ENCODE measurements around the gene ZBTB25. TPM values are rescaled to one million over a fixed set of nuclear protein-coding genes. Genes with fewer than 3 reads are reported as not detected.
A peak's percentile ranks its signal among the peaks of the same experiment; 100 is the strongest.

The ZBTB25 gene
- total and polyA plus RNA-seq, 10 of the 15 experiments (the other 5 are each of a cell fraction or from before 2014, with no cell fraction given), result 4.1 to 33.9 (median 9.7) TPM

DNA sequence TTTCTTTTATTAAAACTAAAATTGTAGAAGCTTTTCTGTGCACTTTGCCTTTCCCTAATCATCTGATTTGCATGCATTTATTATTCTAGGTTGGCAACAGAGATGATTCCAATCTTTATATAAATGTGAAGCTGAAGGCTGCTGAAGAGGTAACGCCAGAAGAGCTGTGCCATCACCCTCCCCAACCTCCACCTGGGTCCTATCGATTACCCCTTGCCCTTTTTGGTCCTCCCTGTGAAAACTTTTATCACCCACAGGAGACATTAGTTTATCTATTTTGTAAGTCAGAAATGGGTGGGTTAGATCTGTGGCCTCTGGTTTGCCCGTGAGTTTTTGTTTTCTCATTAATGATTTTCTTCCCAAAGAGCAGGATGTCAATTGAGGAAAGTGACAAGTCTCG lies 92.6 kb downstream of the ZBTB25 start (continued):
- TF ChIP-seq, protein P1, sequence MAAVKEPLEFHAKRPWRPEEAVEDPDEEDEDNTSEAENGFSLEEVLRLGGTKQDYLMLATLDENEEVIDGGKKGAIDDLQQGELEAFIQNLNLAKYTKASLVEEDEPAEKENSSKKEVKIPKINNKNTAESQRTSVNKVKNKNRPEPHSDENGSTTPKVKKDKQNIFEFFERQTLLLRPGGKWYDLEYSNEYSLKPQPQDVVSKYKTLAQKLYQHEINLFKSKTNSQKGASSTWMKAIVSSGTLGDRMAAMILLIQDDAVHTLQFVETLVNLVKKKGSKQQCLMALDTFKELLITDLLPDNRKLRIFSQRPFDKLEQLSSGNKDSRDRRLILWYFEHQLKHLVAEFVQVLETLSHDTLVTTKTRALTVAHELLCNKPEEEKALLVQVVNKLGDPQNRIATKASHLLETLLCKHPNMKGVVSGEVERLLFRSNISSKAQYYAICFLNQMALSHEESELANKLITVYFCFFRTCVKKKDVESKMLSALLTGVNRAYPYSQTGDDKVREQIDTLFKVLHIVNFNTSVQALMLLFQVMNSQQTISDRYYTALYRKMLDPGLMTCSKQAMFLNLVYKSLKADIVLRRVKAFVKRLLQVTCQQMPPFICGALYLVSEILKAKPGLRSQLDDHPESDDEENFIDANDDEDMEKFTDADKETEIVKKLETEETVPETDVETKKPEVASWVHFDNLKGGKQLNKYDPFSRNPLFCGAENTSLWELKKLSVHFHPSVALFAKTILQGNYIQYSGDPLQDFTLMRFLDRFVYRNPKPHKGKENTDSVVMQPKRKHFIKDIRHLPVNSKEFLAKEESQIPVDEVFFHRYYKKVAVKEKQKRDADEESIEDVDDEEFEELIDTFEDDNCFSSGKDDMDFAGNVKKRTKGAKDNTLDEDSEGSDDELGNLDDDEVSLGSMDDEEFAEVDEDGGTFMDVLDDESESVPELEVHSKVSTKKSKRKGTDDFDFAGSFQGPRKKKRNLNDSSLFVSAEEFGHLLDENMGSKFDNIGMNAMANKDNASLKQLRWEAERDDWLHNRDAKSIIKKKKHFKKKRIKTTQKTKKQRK (IDR thresholded peaks at IDR 0.05; ENCODE audit: low read depth, low read length), result no peak
- no peak for TF ChIP-seq BACH1 (IDR thresholded peaks at IDR 0.05; ENCODE audit: borderline replicate concordance)

- H3K36me3 ChIP-seq (ENCODE audit: control insufficient read depth in 2 of 2, insufficient read depth in 2 of 2, low read length in 1 of 2), result peaks cover 9 to 24% of the 10 kb centered on the region in 2 experiments
- no peak overlapping the region for H3K9ac ChIP-seq (ENCODE audit: control insufficient read depth, insufficient read depth, low read length)
- peaks cover 9% of the 10 kb centered on the region for H3K4me1 ChIP-seq (ENCODE audit: control insufficient read depth, insufficient read depth, low read length)
- ATAC-seq, result peak; percentile 28; the same call in 2 of the 3 replicates
- H3K27ac ChIP-seq (ENCODE audit: control insufficient read depth, insufficient read depth), result peak overlapping the region; percentile 55
- BruUV-seq (replicated peaks), result no TSS peak
- in situ Hi-C loops (cut with MboI), result no loop called here
- FAIRE-seq, result no peak
- H3K79me2 ChIP-seq (ENCODE audit: control insufficient read depth, insufficient read depth, low read length), result peaks cover 24% of the 10 kb centered on the region
- no peaks in the 10 kb centered on the region for H3K27me3 ChIP-seq (replicated peaks in 1 of 2; ENCODE audit: control insufficient read depth in 2 of 2, insufficient read depth in 2 of 2, low read length in 1 of 2)
- H2AFZ ChIP-seq (ENCODE audit: control insufficient read depth, low read depth, low read length), result no peak overlapping the region
- WGBS (ENCODE audit: insufficient coverage, insufficient replicate concordance, low lambda C conversion rate, missing lambda C conversion rate), result 95% methylated on average over 5 of the region's 5 CpGs
- POLR2A ChIA-PET, result interaction anchor here (1.1 to 1.7 kb wide), 2 partner anchors 18 to 34 kb away, joined by 3 to 7 read pairs; no protein-coding TSS in a partner anchor
- DNase-seq (ENCODE audit: low read depth, low spot score), result no peak
- SMC1A ChIA-PET (ENCODE audit: uncharacterized antibody, unreplicated experiment), result no interaction called here
- no peaks in the 10 kb centered on the region for H4K20me1 ChIP-seq (ENCODE audit: control insufficient read depth, insufficient read depth)
- H3K4me3 ChIP-seq, result no peak overlapping the region
- CTCF ChIA-PET, result interaction anchor here (1.0 to 1.9 kb wide), 4 partner anchors 16 to 68 kb away, joined by 3 to 8 read pairs (median 3); no protein-coding TSS in a partner anchor
- RAD21 ChIA-PET (ENCODE audit: unreplicated experiment), result interaction anchor here (0.9 to 1.5 kb wide), 3 partner anchors 17 to 69 kb away, joined by 3 read pairs; no protein-coding TSS in a partner anchor
- intact Hi-C loops (cut with micrococcal nuclease; ENCODE audit: unreplicated experiment), result no loop called here
- H3K9me3 ChIP-seq (replicated peaks; ENCODE audit: control insufficient read depth, insufficient read depth, low read length), result no peaks in the 10 kb centered on the region
- no peak overlapping the region for H3K4me2 ChIP-seq (ENCODE audit: control insufficient read depth, insufficient read depth)
- TF ChIP-seq BACH1 (IDR thresholded peaks at IDR 0.05; ENCODE audit: borderline replicate concordance) (no peak), NFXL1 (IDR thresholded peaks at IDR 0.05; ENCODE audit: borderline replicate concordance) (no peak), ASH2L (IDR thresholded peaks at IDR 0.05; ENCODE audit: borderline replicate concordance, low read depth) (no peak), NR2F1 (conservative IDR thresholded peaks at IDR 0.05) (no peak), E4F1 (IDR thresholded peaks at IDR 0.05; ENCODE audit: borderline replicate concordance, partially characterized antibody) (no peak), CBX3 (IDR thresholded peaks at IDR 0.05; ENCODE audit: borderline replicate concordance, low read depth) (no peak), SP1 (IDR thresholded peaks at IDR 0.05; ENCODE audit: low read depth, low read length) (no peak), TCF7 (IDR thresholded peaks at IDR 0.05; ENCODE audit: borderline replicate concordance) (no peak), ZNF687 (IDR thresholded peaks at IDR 0.05) (no peak)
These were observed 93.4 kb downstream of the ZBTB25 start for GRCh38 chr14:64410084-64410774.

All from GM12878 (cell line).